H9 (cell line): ENCODE results near the gene TERB1. TPM values are rescaled to one million over a fixed set of nuclear protein-coding genes. Genes with fewer than 3 reads are reported as not detected.

Experiments used
- DNase-seq: peaks from one replicate; pipeline ENCODE4 v3.0.0-alpha.2; 2017
- H2AFZ ChIP-seq: one replicate; pipeline ENCODE4 v1.6.1; 2013; ENCODE audit warnings: mild to moderate bottlenecking, low read length, control low read depth, moderate library complexity
- H2AK5ac ChIP-seq: 2 replicates; pipeline ENCODE4 v1.6.1; 2013; ENCODE audit warnings: low read length, control low read depth, mixed read lengths; ENCODE audit not compliant: insufficient read length
- H2BK120ac ChIP-seq: one replicate; pipeline ENCODE4 v1.6.1; 2013; ENCODE audit warnings: low read depth, mild to moderate bottlenecking, low read length, control low read depth, inconsistent platforms; ENCODE audit not compliant: poor library complexity, severe bottlenecking
- H2BK12ac ChIP-seq: 2 replicates; pipeline ENCODE4 v1.6.1; 2013; ENCODE audit warnings: low read length, control low read depth, mixed read lengths, low read depth; ENCODE audit not compliant: insufficient read length
- H2BK15ac ChIP-seq: 2 replicates; pipeline ENCODE4 v1.6.1; 2013; ENCODE audit warnings: low read depth, low read length, control low read depth
- H2BK20ac ChIP-seq: one replicate; pipeline ENCODE4 v1.6.1; 2013; ENCODE audit warnings: low read depth, mild to moderate bottlenecking, low read length, control low read depth, inconsistent platforms; ENCODE audit not compliant: poor library complexity, severe bottlenecking
- H2BK5ac ChIP-seq: 2 replicates; pipeline ENCODE4 v1.6.1; 2013; ENCODE audit warnings: low read length, control low read depth, mixed read lengths; ENCODE audit not compliant: insufficient read length
- H3K14ac ChIP-seq: 2 replicates; pipeline ENCODE4 v1.6.1; 2013; ENCODE audit warnings: low read length, control low read depth; ENCODE audit not compliant: insufficient read depth
- H3K18ac ChIP-seq: 2 replicates; pipeline ENCODE4 v1.6.1; 2013; ENCODE audit warnings: low read depth, mild to moderate bottlenecking, mixed read lengths, low read length, control low read depth; ENCODE audit not compliant: insufficient read length
- H3K23ac ChIP-seq: 2 replicates; pipeline ENCODE4 v1.6.1; 2013; ENCODE audit warnings: low read length, control low read depth, mixed read lengths, low read depth; ENCODE audit not compliant: insufficient read length
- H3K23me2 ChIP-seq: 2 replicates; pipeline ENCODE4 v1.6.1; 2013; ENCODE audit warnings: low read depth, mild to moderate bottlenecking, mixed read lengths, low read length, control low read depth; ENCODE audit not compliant: insufficient read length, poor library complexity, severe bottlenecking
- H3K27ac ChIP-seq: 2 replicates; pipeline ENCODE4 v1.5.1; 2013; ENCODE audit warnings: low read length, control low read depth, mixed read lengths, low read depth; ENCODE audit not compliant: insufficient read length
- H3K27me3 ChIP-seq: 2 replicates; pipeline ENCODE4 v1.6.1; 2013; ENCODE audit warnings: low read length, control low read depth, inconsistent platforms; ENCODE audit not compliant: insufficient read depth
- H3K4ac ChIP-seq: 2 replicates; pipeline ENCODE4 v1.6.1; 2013; ENCODE audit warnings: low read depth, mild to moderate bottlenecking, control low read depth, inconsistent platforms, low read length, moderate library complexity
- H3K4me1 ChIP-seq: 2 replicates; pipeline ENCODE4 v1.6.1; 2013; ENCODE audit warnings: low read length, control low read depth, inconsistent platforms; ENCODE audit not compliant: insufficient read depth
- H3K4me2 ChIP-seq: 2 replicates; pipeline ENCODE4 v1.6.1; 2013; ENCODE audit warnings: low read length, control low read depth, mixed read lengths; ENCODE audit not compliant: insufficient read length, insufficient read depth
- H3K56ac ChIP-seq: 2 replicates; pipeline ENCODE4 v1.6.1; 2013; ENCODE audit warnings: low read depth, mild to moderate bottlenecking, mixed read lengths, low read length, control low read depth; ENCODE audit not compliant: insufficient read length
- H3K79me1 ChIP-seq: 2 replicates; pipeline ENCODE4 v1.6.1; 2013; ENCODE audit warnings: low read depth, mild to moderate bottlenecking, moderate library complexity, low read length, control low read depth, inconsistent platforms; ENCODE audit not compliant: insufficient read depth, poor library complexity, severe bottlenecking
- H3K79me2 ChIP-seq: 2 replicates; pipeline ENCODE4 v1.6.1; 2013; ENCODE audit warnings: low read length, control low read depth, inconsistent platforms; ENCODE audit not compliant: insufficient read depth
- H3K9ac ChIP-seq: 2 replicates; pipeline ENCODE4 v1.6.1; 2013; ENCODE audit warnings: low read length, control low read depth, mixed read lengths; ENCODE audit not compliant: insufficient read length; ENCODE audit errors: extremely low read depth
- H3K9me3 ChIP-seq: one replicate; pipeline ENCODE4 v1.6.1; 2013; ENCODE audit warnings: low read depth, low read length, inconsistent platforms; ENCODE audit not compliant: control insufficient read depth
- H3T11ph ChIP-seq: one replicate; pipeline ENCODE4 v1.6.1; 2013; ENCODE audit warnings: mild to moderate bottlenecking, low read length, control low read depth, inconsistent platforms
- H4K20me1 ChIP-seq: one replicate; pipeline ENCODE4 v1.6.1; 2013; ENCODE audit not compliant: control insufficient read depth, insufficient read length, insufficient read depth
- H4K5ac ChIP-seq: 2 replicates; pipeline ENCODE4 v1.6.1; 2013; ENCODE audit warnings: low read depth, mild to moderate bottlenecking, mixed read lengths, low read length, control low read depth; ENCODE audit not compliant: insufficient read length
- H4K8ac ChIP-seq: replicated peaks from 2 replicates; pipeline ENCODE4 v1.6.1; 2013; ENCODE audit warnings: low read length, control low read depth, mixed read lengths, low read depth; ENCODE audit not compliant: insufficient read length
- H4K91ac ChIP-seq: 2 replicates; pipeline ENCODE4 v1.6.1; 2013; ENCODE audit warnings: low read depth, mild to moderate bottlenecking, moderate library complexity, mixed read lengths, low read length, control low read depth; ENCODE audit not compliant: insufficient read length
- H3K27ac Mint-ChIP-seq, 3 experiments: 2 replicates in 2 of 3; 3 replicates in 1 of 3; pipeline ENCODE4 v1.8.0; 2020 to 2021; ENCODE audit warnings: mixed read lengths in 3 of 3, mild to moderate bottlenecking in 1 of 3, moderate library complexity in 1 of 3
- H3K27me3 Mint-ChIP-seq: 2 replicates; pipeline ENCODE4 v1.8.0; 2021; ENCODE audit warnings: low read depth, mild to moderate bottlenecking, moderate library complexity, mixed read lengths
- H3K36me3 Mint-ChIP-seq, 3 experiments: 2 replicates in 2 of 3; 3 replicates in 1 of 3; pipeline ENCODE4 v1.8.0; 2020 to 2021; ENCODE audit warnings: low read depth in 3 of 3, mixed read lengths in 3 of 3; ENCODE audit not compliant: insufficient read depth in 1 of 3
- H3K4me1 Mint-ChIP-seq, 2 experiments: 2 replicates each; pipeline ENCODE4 v1.8.0; 2020; ENCODE audit warnings: mixed read lengths in 2 of 2
- H3K4me3 Mint-ChIP-seq, 2 experiments: 2 replicates in 1 of 2; 3 replicates in 1 of 2; pipeline ENCODE4 v1.8.0; 2020 to 2021; ENCODE audit warnings: mild to moderate bottlenecking in 2 of 2, mixed read lengths in 2 of 2, moderate library complexity in 1 of 2
- H3K9me3 Mint-ChIP-seq, 2 experiments: 2 replicates in 1 of 2; 3 replicates in 1 of 2; pipeline ENCODE4 v1.8.0; 2020; ENCODE audit warnings: mild to moderate bottlenecking in 2 of 2, mixed read lengths in 2 of 2, moderate library complexity in 1 of 2
- WGBS: extraction: QIAGEN DNeasy Blood & Tissue Kit; methylation state at CpG from one replicate; pipeline ENCODE4 v1.1.7; 2013; ENCODE audit warnings: missing lambda C conversion rate, low lambda C conversion rate, mixed read lengths; ENCODE audit not compliant: insufficient read length; ENCODE audit errors: extremely low coverage; 5-methylcytosine and 5-hydroxymethylcytosine counted together
- total RNA-seq: library from RNA; stranded (reverse); gene quantifications from 2 replicates; pipeline ENCODE4 v1.2.1, GENCODE V29; 2021
- TF ChIP-seq, protein P1 (sequence below): fragments of 200-600 bp; sonication (generic); conservative IDR thresholded peaks from 3 replicates; pipeline ENCODE4 v1.8.0; 2021; ENCODE audit warnings: antibody characterized with exemption, mild to moderate bottlenecking

Gene TERB1
- total RNA-seq, 1 experiment from 2014 or later = not detected

DNA sequence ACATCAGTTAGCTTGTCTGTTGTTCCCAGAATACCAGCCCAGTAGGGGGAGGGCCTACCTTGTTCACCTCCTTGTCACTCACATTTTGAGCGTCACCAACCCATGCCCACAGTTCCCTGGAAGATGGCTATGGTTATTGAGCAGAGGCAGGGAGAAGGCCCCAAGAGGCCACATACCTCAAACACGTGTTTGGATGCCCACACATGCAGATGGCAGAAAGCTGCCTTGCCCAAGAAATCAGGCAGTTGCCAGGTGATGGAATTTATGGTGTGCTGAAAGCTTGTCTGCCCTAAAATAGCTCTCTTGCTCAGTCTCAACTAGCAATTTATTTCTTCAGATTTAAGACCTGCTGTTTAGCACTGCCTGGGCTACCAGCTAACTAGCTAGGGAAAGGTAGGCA lies 88.3 kb downstream of the TERB1 start:
- no peak for DNase-seq
- Histone ChIP-seq H3K56ac (no peak overlapping the region), H3K27ac (no peak overlapping the region), H3K27me3 (no peaks in the 10 kb centered on the region), H3K23ac (no peak overlapping the region), H4K8ac (no peak overlapping the region), H3K14ac (no peak overlapping the region), H3K9ac (no peak overlapping the region), H2BK20ac (no peak overlapping the region), H2BK15ac (no peak overlapping the region), H3K79me1 (no peaks in the 10 kb centered on the region), H4K20me1 (peaks cover 2% of the 10 kb centered on the region), H2BK5ac (no peak overlapping the region), H4K91ac (no peak overlapping the region), H3T11ph (no peak overlapping the region), H3K4me2 (no peak overlapping the region), H3K4me1 (no peaks in the 10 kb centered on the region), H2AFZ (no peak overlapping the region), H2AK5ac (no peak overlapping the region), H4K5ac (no peak overlapping the region), H3K23me2 (no peaks in the 10 kb centered on the region), H3K79me2 (no peaks in the 10 kb centered on the region), H3K4ac (no peak overlapping the region), H2BK120ac (no peak overlapping the region), H3K9me3 (no peaks in the 10 kb centered on the region), H2BK12ac (no peak overlapping the region), H3K18ac (no peak overlapping the region)
- no peak overlapping the region for H3K4me3 Mint-ChIP-seq
- peaks cover 6% of the 10 kb centered on the region for H3K27me3 Mint-ChIP-seq
- no CpG with 5 or more reads among the region's 2 CpGs for WGBS
- H3K27ac Mint-ChIP-seq = no peak overlapping the region
- peaks cover 0 to 6% of the 10 kb centered on the region in 2 experiments; a peak in 2 of 4 replicates for H3K4me1 Mint-ChIP-seq
- H3K36me3 Mint-ChIP-seq = peaks cover 4 to 14% (median 5%) of the 10 kb centered on the region in 3 experiments; a peak in 5 of 7 replicates
- peaks cover 4 to 9% of the 10 kb centered on the region in 2 experiments; a peak in 4 of 5 replicates for H3K9me3 Mint-ChIP-seq
- TF ChIP-seq, protein P1, sequence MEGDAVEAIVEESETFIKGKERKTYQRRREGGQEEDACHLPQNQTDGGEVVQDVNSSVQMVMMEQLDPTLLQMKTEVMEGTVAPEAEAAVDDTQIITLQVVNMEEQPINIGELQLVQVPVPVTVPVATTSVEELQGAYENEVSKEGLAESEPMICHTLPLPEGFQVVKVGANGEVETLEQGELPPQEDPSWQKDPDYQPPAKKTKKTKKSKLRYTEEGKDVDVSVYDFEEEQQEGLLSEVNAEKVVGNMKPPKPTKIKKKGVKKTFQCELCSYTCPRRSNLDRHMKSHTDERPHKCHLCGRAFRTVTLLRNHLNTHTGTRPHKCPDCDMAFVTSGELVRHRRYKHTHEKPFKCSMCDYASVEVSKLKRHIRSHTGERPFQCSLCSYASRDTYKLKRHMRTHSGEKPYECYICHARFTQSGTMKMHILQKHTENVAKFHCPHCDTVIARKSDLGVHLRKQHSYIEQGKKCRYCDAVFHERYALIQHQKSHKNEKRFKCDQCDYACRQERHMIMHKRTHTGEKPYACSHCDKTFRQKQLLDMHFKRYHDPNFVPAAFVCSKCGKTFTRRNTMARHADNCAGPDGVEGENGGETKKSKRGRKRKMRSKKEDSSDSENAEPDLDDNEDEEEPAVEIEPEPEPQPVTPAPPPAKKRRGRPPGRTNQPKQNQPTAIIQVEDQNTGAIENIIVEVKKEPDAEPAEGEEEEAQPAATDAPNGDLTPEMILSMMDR = no peak
